ENCODE measurements around the gene RHBDD1. TPM values are rescaled to one million over a fixed set of nuclear protein-coding genes. Genes with fewer than 3 reads are reported as not detected.
A peak's percentile ranks its signal among the peaks of the same experiment; 100 is the strongest.

RHBDD1 gene
- total and polyA plus RNA-seq, 2 donors (not counting 1 experiment from before 2014, with no cell fraction given) = 21.2 to 128 TPM

- DNase-seq (no peak), ATAC-seq (ENCODE audit: low read depth) (no peak)
- Mint-ChIP-seq H3K9me3 (ENCODE audit: insufficient read depth) (no peaks in the 10 kb centered on the region), H3K27ac (peak overlapping the region; percentile 100), H3K27me3 (no peaks in the 10 kb centered on the region), H3K4me3 (peak overlapping the region; percentile 98), H3K4me1 (peaks cover 68% of the 10 kb centered on the region)
- Histone ChIP-seq H3K9me3 (ENCODE audit: control extremely low read depth in 1 of 3, control insufficient read depth in 2 of 3, insufficient read depth in 1 of 3, low read length in 2 of 3) (peaks cover 0 to 5% (median 0%) of the 10 kb centered on the region in 3 donors), H2AFZ (ENCODE audit: insufficient read depth, low read depth, low read length, poor library complexity, severe bottlenecking) (no peak overlapping the region), H3K4me3 (ENCODE audit: control extremely low read depth in 1 of 5, extremely low read depth in 1 of 5, insufficient read depth in 1 of 5, low read depth in 2 of 5, low read length in 4 of 5) (no peak overlapping the region), H3K79me2 (ENCODE audit: control insufficient read depth, insufficient read depth, low read length) (peaks cover 75% of the 10 kb centered on the region), H3K9ac (ENCODE audit: low read length) (no peak overlapping the region), H3K4me1 (ENCODE audit: control insufficient read depth in 2 of 2, insufficient read depth in 2 of 2, low read length in 2 of 2) (peaks cover 57 to 69% of the 10 kb centered on the region in 2 donors), H3K36me3 (replicated peaks in 1 of 2; ENCODE audit: control extremely low read depth in 1 of 2, control insufficient read depth in 1 of 2, extremely low read depth in 1 of 2, insufficient read depth in 2 of 2, low read length in 1 of 2) (peaks cover 0 to 2% of the 10 kb centered on the region in 2 experiments), H4K20me1 (ENCODE audit: control insufficient read depth, insufficient read depth, low read length, poor library complexity, severe bottlenecking) (peaks cover 9% of the 10 kb centered on the region), H3K4me2 (replicated peaks; ENCODE audit: low read depth, low read length, poor library complexity, severe bottlenecking) (peak overlapping the region; percentile 87), H3K27ac (ENCODE audit: low read length in 2 of 2) (peak overlapping the region; percentile 95 to 99), H3K27me3 (replicated peaks in 1 of 4; ENCODE audit: control extremely low read depth in 1 of 4, control insufficient read depth in 3 of 4, insufficient read depth in 4 of 4, low read length in 3 of 4) (no peaks in the 10 kb centered on the region)
- intact Hi-C loops (cut with micrococcal nuclease) = loop anchor here (5.0 kb wide), 1 partner anchor 39 kb away; no protein-coding TSS in a partner anchor
- CTCF ChIA-PET = interaction anchor here (0.8 to 1.6 kb wide), 4 partner anchors 8 to 1868 kb away, joined by 3 to 4 read pairs (median 3); no protein-coding TSS in a partner anchor
- 90% methylated on average over 2 of the region's 12 CpGs for WGBS (ENCODE audit: insufficient coverage)
- TF ChIP-seq CTCF (IDR thresholded peaks at IDR 0.05) (no peak), EZH2 (IDR thresholded peaks at IDR 0.05; ENCODE audit: borderline replicate concordance, insufficient read depth, low read depth, low read length, poor library complexity, severe bottlenecking) (no peak)
- POLR2A ChIA-PET = interaction anchor here (0.9 kb wide), 1 partner anchor 69 kb away, joined by 3 read pairs; no protein-coding TSS in a partner anchor
Measured at GRCh38 chr2:226837787-226838603, 2.1 kb downstream of the RHBDD1 start.
